ENCODE results near the gene CTXN2.

GRCh38 chr15:48248414-48248813 lies 56.9 kb downstream of the CTXN2 start:
- TF ChIP-seq CTCF (IDR thresholded peaks at IDR 0.05), result no peak
- no peak for TF ChIP-seq POLR2A (IDR thresholded peaks at IDR 0.05)
